HepG2 (cell line): ENCODE measurements around the gene CD86. TPM values are rescaled to one million over a fixed set of nuclear protein-coding genes. Genes with fewer than 3 reads are reported as not detected.

Experiments used
- ARNT ChIP-seq: fragments of 450-650 bp; IDR thresholded peaks from 2 replicates; pipeline ENCODE4 v1.6.1; 2017
- KLF12 ChIP-seq: sonication (generic); formaldehyde crosslinking; IDR thresholded peaks from 2 replicates; pipeline ENCODE4 v1.4.0; 2020; ENCODE audit warnings: missing genetic modification reagents, borderline replicate concordance
- MXI1 ChIP-seq: IDR thresholded peaks from 3 replicates; pipeline ENCODE4 v1.6.1; 2012; ENCODE audit warnings: low read depth, low read length, inconsistent platforms, borderline replicate concordance
- RELA ChIP-seq: sonication (generic); formaldehyde crosslinking; IDR thresholded peaks from 2 replicates; pipeline ENCODE4 v1.4.0; 2020; ENCODE audit warnings: missing genetic modification reagents
- ZNF230 ChIP-seq: sonication (generic); formaldehyde crosslinking; IDR thresholded peaks from 2 replicates; pipeline ENCODE4 v1.4.0; 2020; ENCODE audit warnings: mild to moderate bottlenecking, missing genetic modification reagents
- ZNF577 ChIP-seq: sonication (generic); formaldehyde crosslinking; IDR thresholded peaks from 2 replicates; pipeline ENCODE4 v1.4.0; 2020; ENCODE audit warnings: mild to moderate bottlenecking, low read depth, missing genetic modification reagents, borderline replicate concordance
- polyA plus RNA-seq, 8 experiments: library from polyadenylated mRNA; depleted of rRNA in 3 of 8; stranded (reverse) in 7 of 8; unstranded in 1 of 8; fragments of >200 nt; fragmentation: Illumina TruSeq in 4 of 8; extraction: Trizol in 4 of 8; gene quantifications; 2 replicates each; pipeline versions ENCODE4 v1.2.1 to v1.2.3, GENCODE V29; 2011 to 2016; ENCODE audit warnings: low read depth in 4 of 8, missing spikeins in 1 of 8, mixed read lengths in 1 of 8; ENCODE audit not compliant: insufficient read depth in 1 of 8
- total RNA-seq, 5 experiments: library from RNA; depleted of rRNA; stranded (reverse); fragments of >200 nt; fragmentation: Illumina TruSeq; extraction: Trizol; gene quantifications; 2 replicates each; pipeline ENCODE4 v1.2.3, GENCODE V29; 2016; ENCODE audit warnings: low read depth in 1 of 5
- TF ChIP-seq, protein P1 (sequence below): sonication (generic); formaldehyde crosslinking; IDR thresholded peaks from 2 replicates; pipeline ENCODE4 v1.9.0; 2021; ENCODE audit warnings: mild to moderate bottlenecking, missing genetic modification reagents
- TF ChIP-seq, protein P2 (sequence below), 2 experiments: IDR thresholded peaks; 2 replicates each; pipeline ENCODE4 v1.6.1; 2011 to 2012; ENCODE audit warnings: low read length in 2 of 2, borderline replicate concordance in 1 of 2, low read depth in 1 of 2, mild to moderate bottlenecking in 1 of 2, moderate library complexity in 1 of 2

The CD86 gene
- total and polyA plus RNA-seq, 2 of the 13 experiments (the other 11 are each of a cell fraction or from before 2014, with no cell fraction given) = not detected

GRCh38 chr3:122055215-122055614 lies at the start of gene CD86 (continued):
- TF ChIP-seq, protein P1, sequence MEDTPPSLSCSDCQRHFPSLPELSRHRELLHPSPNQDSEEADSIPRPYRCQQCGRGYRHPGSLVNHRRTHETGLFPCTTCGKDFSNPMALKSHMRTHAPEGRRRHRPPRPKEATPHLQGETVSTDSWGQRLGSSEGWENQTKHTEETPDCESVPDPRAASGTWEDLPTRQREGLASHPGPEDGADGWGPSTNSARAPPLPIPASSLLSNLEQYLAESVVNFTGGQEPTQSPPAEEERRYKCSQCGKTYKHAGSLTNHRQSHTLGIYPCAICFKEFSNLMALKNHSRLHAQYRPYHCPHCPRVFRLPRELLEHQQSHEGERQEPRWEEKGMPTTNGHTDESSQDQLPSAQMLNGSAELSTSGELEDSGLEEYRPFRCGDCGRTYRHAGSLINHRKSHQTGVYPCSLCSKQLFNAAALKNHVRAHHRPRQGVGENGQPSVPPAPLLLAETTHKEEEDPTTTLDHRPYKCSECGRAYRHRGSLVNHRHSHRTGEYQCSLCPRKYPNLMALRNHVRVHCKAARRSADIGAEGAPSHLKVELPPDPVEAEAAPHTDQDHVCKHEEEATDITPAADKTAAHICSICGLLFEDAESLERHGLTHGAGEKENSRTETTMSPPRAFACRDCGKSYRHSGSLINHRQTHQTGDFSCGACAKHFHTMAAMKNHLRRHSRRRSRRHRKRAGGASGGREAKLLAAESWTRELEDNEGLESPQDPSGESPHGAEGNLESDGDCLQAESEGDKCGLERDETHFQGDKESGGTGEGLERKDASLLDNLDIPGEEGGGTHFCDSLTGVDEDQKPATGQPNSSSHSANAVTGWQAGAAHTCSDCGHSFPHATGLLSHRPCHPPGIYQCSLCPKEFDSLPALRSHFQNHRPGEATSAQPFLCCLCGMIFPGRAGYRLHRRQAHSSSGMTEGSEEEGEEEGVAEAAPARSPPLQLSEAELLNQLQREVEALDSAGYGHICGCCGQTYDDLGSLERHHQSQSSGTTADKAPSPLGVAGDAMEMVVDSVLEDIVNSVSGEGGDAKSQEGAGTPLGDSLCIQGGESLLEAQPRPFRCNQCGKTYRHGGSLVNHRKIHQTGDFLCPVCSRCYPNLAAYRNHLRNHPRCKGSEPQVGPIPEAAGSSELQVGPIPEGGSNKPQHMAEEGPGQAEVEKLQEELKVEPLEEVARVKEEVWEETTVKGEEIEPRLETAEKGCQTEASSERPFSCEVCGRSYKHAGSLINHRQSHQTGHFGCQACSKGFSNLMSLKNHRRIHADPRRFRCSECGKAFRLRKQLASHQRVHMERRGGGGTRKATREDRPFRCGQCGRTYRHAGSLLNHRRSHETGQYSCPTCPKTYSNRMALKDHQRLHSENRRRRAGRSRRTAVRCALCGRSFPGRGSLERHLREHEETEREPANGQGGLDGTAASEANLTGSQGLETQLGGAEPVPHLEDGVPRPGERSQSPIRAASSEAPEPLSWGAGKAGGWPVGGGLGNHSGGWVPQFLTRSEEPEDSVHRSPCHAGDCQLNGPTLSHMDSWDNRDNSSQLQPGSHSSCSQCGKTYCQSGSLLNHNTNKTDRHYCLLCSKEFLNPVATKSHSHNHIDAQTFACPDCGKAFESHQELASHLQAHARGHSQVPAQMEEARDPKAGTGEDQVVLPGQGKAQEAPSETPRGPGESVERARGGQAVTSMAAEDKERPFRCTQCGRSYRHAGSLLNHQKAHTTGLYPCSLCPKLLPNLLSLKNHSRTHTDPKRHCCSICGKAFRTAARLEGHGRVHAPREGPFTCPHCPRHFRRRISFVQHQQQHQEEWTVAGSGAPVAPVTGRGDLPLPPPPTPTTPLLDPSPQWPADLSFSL = no peak
- TF ChIP-seq, protein P2, sequence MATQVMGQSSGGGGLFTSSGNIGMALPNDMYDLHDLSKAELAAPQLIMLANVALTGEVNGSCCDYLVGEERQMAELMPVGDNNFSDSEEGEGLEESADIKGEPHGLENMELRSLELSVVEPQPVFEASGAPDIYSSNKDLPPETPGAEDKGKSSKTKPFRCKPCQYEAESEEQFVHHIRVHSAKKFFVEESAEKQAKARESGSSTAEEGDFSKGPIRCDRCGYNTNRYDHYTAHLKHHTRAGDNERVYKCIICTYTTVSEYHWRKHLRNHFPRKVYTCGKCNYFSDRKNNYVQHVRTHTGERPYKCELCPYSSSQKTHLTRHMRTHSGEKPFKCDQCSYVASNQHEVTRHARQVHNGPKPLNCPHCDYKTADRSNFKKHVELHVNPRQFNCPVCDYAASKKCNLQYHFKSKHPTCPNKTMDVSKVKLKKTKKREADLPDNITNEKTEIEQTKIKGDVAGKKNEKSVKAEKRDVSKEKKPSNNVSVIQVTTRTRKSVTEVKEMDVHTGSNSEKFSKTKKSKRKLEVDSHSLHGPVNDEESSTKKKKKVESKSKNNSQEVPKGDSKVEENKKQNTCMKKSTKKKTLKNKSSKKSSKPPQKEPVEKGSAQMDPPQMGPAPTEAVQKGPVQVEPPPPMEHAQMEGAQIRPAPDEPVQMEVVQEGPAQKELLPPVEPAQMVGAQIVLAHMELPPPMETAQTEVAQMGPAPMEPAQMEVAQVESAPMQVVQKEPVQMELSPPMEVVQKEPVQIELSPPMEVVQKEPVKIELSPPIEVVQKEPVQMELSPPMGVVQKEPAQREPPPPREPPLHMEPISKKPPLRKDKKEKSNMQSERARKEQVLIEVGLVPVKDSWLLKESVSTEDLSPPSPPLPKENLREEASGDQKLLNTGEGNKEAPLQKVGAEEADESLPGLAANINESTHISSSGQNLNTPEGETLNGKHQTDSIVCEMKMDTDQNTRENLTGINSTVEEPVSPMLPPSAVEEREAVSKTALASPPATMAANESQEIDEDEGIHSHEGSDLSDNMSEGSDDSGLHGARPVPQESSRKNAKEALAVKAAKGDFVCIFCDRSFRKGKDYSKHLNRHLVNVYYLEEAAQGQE (IDR thresholded peaks at IDR 0.05; ENCODE audit: borderline replicate concordance in 1 of 2, low read depth in 1 of 2, low read length in 2 of 2) = no peak
- TF ChIP-seq RELA (CRISPR knock-in tag) (no peak), ZNF577 (CRISPR knock-in tag) (no peak), KLF12 (CRISPR knock-in tag) (no peak), ARNT (no peak), MXI1 (no peak), ZNF230 (CRISPR knock-in tag) (no peak)
